Glomerular visceral epithelial cell (primary cell): ENCODE measurements around the gene SPEN.
"Not testable (repeated sequence)": the region's sequence is repeated elsewhere in the genome, so short reads cannot be mapped to it uniquely, and the experiment has no call there.

ENCODE experiments used
- DNase-seq: peaks from one replicate; pipeline ENCODE4 v3.0.0-alpha.2; 2016; ENCODE audit errors: extremely low spot score

The SPEN gene

DNA sequence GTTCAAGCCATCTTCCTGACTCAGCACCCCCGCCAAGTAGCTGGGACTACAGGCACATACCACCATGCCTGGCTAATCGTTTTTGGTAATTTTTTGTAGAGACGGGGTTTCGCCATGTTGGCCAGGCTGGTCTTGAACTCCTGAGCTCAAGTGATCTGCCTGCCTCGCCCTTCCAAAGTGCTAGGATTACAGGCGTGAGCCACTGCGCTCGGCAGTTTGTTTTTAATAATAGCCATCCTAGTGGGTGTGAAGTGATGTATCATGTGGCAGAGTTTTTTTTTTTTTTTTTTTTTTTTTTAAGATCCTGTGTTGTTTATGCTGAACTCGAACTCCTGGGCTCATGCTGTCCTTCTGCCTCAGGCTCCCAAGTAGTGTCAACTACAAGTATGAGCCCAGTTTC, 51.8 kb downstream of the SPEN start:
- no peak for DNase-seq

DNA sequence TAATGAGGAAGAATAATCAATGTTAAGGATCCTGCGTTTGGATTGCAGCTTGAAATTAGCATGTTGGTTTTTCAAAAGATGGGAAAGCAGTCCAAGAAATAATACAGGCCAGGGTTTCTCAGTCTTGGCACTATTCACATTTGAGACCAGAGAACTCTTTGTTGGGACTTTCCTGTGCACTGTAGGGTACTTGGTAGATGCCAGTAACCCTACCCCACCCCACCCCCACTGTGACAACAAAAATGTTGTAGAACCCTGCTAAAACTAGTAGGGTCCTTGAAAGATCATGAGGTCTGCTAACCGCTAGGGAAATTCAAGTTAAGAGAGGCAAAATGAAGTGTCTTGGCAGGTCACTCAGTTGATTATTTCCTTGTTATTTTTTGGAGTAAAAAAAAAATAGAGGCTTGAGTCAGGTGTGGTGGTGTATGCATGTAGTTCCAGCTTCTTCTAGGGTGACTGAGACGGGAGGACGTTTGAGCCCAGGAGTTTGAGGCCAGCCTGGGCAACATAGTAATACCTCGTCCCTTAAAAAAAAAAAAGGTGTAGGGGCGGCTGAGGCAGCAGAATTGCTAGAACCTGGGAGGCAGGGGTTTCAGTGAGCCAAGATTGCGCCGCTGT, 53.3 kb downstream of the SPEN start:
- no peak for DNase-seq

DNA sequence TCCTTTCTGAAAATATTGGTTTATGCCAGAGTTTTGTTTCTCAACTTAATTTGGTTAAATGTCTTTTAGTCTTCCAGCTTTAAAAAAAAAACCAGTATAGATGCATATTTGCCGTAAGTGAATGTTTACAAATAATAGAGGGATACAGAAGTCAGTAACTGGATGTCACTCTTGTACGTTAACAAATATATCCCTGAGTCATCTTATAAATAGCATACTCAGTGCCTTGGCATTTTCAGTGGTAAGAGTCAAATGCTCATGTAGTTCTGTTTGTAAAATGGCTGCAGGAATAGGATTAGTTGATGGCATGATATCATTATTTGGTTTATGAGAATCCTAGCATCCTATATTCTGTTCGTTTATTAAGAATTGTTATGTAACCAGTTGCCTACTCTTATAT, 55.4 kb downstream of the SPEN start:
- DNase-seq = no peak

GRCh38 chr1:15908597-15908996, 61.1 kb downstream of the SPEN start:
- no peak for DNase-seq

DNA sequence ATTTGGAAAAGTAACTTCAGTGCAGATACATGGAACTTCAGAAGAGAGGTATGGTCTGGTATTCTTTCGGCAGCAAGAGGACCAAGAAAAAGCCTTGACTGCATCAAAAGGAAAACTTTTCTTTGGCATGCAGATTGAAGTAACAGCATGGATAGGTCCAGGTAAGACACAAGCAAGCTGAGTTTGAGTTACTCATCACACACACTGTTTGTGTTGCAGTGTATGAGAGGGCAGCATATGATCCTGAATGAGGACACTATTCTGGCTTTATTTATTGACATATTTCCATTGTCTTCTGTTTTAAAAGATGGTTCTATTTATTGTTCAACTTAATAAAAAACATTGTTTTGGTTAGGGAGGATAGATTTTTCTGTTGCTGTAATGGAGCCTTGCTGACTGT, 63.6 kb downstream of the SPEN start:
- no peak for DNase-seq

- DNase-seq = no peak
These were observed 64.4 kb downstream of the SPEN start for GRCh38 chr1:15911927-15912326.

DNA sequence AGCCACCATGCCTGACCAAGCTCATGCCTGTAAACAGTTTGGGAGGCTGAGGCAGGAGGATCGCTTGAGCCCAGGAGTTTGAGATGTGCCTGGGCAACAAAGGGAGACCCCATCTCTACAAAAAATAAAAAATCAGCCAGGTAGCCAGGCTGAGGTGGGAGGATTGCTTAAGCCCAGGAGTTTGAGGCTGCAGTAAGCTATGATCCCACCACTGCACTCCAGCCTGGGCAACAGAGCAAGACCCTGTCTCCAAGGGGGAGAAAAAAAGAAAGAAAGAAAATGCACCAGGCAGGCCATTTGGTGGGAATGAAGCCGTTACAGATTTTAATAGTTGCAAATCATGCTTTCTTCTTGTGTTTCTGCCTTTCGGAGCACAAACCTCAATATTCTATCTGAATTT, 66.1 kb downstream of the SPEN start:
- DNase-seq = not testable (repeated sequence)

- no peak for DNase-seq
These were observed 68.5 kb downstream of the SPEN start for GRCh38 chr1:15915991-15916390.

- DNase-seq = peak; percentile 35
These were observed 68.9 kb downstream of the SPEN start for GRCh38 chr1:15916417-15916816.

- DNase-seq = no peak
These were observed 69.4 kb downstream of the SPEN start for GRCh38 chr1:15916916-15917315.

DNA sequence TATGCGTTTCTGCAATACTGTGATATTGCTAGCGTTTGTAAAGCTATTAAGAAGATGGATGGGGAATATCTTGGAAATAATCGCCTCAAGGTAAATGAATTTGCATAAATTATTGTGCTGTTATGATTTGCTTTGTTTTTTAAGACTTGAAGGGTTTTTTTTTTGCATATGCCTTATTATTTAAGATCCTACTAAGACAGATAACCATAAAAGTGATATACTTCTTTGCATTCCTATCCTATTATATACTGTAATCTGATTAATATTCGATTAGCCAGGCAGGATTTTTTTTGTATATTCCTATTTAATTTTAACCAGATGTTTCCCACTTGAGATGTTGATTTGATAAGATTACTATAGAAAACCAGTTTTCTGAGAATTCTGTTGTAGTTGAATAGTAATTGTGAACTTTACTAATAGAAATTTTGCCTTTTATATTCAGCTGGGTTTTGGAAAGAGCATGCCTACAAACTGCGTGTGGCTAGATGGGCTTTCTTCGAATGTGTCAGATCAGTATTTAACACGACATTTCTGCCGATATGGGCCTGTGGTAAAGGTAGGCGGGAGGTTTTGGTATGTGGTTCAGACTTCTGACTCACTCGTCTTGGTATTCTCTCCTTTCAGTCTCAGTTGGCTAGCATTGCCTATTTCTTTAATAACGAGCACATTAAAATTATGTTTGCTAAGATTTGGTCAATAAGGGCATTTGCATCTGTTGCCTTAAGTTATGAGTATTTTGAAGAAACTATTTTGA, 71.6 kb downstream of the SPEN start:
- DNase-seq = peak; percentile 79

GRCh38 chr1:15923241-15923640, 75.7 kb downstream of the SPEN start:
- DNase-seq = peak; percentile 46

DNA sequence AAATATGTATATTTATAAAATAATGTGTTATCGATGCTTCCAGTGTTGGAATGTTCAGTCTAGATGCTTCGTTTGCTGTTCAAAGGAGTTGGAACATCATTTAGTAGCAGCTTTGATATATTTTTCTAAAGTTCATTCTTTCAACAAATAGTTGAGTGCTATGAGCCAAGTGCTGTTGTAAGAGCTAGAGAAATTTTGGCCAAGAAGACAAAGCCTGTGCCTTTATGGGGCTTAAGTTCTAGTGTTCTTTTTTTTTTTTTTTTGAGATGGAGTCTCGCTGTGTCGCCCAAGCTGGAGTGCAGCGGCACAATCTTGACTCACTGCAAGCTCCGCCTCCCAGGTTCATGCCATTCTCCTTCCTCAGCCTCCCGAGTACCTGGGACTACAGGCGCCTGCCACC, 78.9 kb downstream of the SPEN start:
- not testable (repeated sequence) for DNase-seq

DNA sequence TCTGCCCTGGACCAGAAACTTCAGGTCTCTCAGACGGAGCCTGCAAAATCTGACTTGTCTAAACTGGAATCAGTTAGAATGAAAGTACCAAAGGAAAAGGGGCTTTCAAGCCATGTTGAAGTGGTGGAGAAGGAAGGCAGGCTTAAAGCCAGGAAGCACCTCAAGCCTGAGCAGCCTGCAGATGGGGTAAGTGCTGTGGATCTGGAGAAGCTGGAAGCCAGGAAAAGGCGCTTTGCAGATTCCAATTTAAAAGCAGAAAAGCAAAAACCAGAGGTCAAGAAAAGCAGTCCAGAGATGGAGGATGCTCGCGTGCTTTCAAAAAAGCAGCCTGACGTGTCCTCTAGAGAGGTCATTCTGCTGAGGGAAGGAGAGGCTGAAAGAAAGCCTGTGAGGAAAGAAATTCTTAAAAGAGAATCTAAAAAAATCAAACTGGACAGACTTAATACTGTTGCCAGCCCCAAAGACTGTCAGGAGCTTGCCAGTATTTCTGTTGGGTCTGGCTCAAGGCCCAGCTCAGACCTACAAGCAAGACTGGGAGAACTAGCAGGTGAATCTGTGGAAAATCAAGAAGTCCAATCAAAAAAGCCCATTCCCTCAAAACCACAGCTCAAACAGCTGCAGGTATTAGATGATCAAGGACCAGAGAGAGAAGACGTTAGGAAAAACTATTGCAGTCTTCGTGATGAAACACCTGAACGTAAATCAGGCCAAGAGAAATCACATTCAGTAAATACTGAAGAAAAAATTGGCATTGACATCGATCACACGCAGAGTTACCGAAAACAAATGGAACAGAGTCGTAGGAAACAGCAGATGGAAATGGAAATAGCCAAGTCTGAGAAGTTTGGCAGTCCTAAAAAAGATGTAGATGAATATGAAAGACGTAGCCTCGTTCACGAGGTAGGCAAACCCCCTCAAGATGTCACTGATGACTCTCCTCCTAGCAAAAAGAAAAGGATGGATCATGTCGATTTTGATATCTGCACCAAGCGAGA, 81.8 kb downstream of the SPEN start:
- DNase-seq = no peak

DNA sequence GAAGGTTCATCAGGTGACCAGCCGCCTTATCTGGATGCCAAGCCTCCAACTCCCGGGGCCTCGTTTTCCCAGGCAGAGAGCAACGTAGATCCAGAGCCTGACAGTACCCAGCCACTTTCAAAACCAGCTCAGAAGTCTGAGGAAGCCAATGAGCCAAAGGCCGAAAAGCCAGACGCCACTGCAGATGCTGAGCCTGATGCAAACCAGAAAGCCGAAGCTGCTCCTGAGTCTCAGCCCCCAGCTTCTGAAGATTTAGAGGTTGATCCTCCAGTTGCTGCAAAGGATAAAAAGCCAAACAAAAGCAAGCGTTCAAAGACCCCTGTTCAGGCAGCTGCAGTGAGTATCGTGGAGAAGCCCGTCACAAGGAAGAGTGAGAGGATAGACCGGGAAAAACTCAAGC, 83.9 kb downstream of the SPEN start:
- no peak for DNase-seq

DNA sequence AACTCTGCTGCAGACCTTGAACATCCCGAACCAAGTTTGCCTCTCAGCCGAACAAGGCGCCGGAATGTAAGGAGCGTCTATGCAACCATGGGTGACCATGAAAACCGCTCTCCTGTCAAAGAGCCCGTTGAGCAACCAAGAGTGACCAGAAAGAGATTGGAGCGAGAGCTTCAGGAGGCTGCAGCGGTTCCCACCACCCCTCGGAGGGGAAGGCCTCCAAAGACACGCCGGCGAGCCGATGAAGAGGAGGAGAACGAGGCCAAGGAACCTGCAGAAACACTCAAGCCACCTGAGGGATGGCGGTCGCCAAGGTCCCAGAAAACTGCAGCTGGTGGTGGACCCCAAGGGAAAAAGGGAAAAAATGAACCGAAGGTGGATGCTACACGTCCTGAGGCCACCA, 84.4 kb downstream of the SPEN start:
- DNase-seq = no peak

- no peak for DNase-seq
These were observed 85.1 kb downstream of the SPEN start for GRCh38 chr1:15932612-15933011.

DNA sequence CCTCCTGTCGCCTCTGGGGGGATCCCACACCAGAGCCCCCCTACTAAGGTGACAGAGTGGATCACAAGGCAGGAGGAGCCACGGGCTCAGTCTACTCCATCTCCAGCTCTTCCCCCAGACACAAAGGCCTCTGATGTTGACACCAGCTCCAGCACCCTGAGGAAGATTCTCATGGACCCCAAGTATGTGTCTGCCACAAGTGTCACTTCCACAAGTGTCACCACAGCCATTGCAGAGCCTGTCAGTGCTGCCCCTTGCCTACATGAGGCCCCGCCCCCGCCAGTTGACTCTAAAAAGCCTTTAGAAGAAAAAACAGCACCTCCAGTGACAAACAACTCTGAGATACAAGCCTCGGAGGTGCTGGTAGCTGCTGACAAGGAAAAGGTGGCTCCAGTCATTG, 86.2 kb downstream of the SPEN start:
- no peak for DNase-seq

DNA sequence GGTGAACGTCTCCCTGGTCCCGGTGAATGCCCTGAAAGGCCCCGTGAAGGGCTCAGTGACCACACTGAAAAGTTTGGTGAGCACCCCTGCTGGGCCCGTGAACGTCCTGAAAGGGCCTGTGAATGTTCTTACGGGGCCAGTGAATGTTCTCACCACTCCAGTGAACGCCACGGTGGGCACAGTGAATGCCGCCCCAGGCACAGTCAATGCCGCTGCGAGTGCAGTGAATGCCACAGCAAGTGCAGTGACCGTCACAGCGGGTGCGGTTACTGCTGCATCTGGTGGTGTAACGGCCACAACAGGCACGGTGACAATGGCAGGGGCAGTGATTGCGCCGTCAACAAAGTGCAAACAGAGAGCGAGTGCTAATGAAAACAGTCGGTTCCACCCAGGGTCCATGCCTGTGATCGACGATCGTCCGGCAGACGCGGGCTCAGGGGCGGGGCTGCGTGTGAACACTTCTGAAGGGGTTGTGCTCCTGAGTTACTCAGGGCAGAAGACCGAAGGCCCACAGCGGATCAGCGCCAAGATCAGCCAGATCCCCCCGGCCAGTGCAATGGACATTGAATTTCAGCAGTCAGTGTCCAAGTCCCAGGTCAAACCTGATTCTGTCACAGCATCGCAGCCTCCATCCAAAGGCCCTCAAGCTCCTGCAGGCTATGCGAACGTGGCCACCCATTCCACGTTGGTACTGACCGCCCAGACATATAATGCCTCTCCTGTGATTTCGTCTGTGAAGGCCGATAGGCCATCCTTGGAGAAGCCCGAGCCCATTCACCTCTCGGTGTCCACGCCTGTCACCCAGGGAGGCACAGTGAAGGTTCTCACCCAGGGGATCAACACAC, 86.9 kb downstream of the SPEN start:
- no peak for DNase-seq

DNA sequence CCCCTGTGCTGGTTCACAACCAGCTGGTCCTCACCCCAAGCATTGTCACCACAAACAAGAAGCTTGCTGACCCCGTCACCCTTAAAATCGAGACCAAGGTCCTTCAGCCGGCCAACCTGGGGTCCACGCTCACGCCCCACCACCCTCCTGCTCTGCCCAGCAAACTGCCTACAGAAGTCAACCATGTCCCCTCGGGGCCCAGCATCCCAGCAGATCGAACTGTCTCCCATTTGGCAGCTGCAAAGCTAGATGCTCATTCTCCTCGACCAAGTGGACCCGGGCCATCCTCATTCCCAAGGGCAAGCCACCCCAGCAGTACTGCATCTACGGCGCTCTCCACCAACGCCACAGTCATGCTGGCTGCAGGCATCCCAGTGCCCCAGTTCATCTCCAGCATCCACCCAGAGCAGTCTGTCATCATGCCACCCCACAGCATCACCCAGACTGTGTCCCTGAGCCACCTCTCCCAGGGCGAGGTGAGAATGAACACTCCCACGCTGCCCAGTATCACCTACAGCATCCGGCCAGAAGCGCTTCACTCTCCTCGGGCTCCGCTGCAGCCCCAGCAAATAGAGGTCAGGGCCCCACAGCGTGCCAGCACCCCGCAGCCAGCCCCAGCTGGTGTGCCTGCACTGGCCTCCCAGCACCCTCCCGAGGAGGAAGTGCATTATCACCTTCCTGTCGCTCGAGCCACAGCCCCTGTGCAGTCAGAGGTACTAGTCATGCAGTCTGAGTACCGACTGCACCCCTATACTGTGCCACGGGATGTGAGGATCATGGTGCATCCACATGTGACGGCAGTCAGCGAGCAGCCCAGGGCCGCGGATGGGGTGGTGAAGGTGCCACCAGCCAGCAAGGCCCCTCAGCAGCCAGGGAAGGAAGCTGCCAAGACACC, 87.8 kb downstream of the SPEN start:
- DNase-seq = no peak

- no peak for DNase-seq
These were observed 88.5 kb downstream of the SPEN start for GRCh38 chr1:15936025-15936424.
